Upper lobe of right lung (tissue), 1 donor: ENCODE data around the gene ANKS3. TPM values are rescaled to one million over a fixed set of nuclear protein-coding genes. Genes with fewer than 3 reads are reported as not detected.

Experiments
- ATAC-seq: fragments of 200-7000 bp; cut with Tn5 transposase; one replicate; pipeline ENCODE4 v1.9.1; 2020; ENCODE audit warnings: mild to moderate bottlenecking, moderate library complexity
- DNase-seq: peaks from one replicate; pipeline ENCODE4 v3.0.0-alpha.2; 2020
- H3K27ac ChIP-seq: fragments of 200-600 bp; one replicate; pipeline ENCODE4 v1.8.0; 2022
- H3K27me3 ChIP-seq: fragments of 200-600 bp; one replicate; pipeline ENCODE4 v1.8.0; 2022; ENCODE audit warnings: mild to moderate bottlenecking
- H3K36me3 ChIP-seq: fragments of 200-600 bp; one replicate; pipeline ENCODE4 v1.8.0; 2022
- H3K4me1 ChIP-seq: fragments of 200-600 bp; one replicate; pipeline ENCODE4 v1.8.0; 2022
- H3K4me3 ChIP-seq: fragments of 200-600 bp; one replicate; pipeline ENCODE4 v1.8.0; 2022; ENCODE audit warnings: mild to moderate bottlenecking
- H3K9me3 ChIP-seq: fragments of 200-600 bp; one replicate; pipeline ENCODE4 v1.8.0; 2022
- intact Hi-C: fragments of 100-400 bp; cut with DNase I; formaldehyde crosslinking; loops from one replicate; pipeline ENCODE4 v1.11.0; 2022
- total RNA-seq: library from RNA; stranded (reverse); fragmentation: NEBNext Ultra II Directional; extraction: Animal tissue kit (Norgen Biotek cat#: 25700); gene quantifications from one replicate; pipeline ENCODE4 v1.2.1, GENCODE V29; 2021
- TF ChIP-seq, protein P1 (sequence below): fragments of 200-600 bp; IDR thresholded peaks from one replicate; pipeline ENCODE4 v1.8.0; 2022; ENCODE audit warnings: antibody characterized with exemption
- donor health status: DM: no; HTN: yes; CAD: no; lungs with severe emphysema.

ANKS3 gene
- total RNA-seq, 1 donor from 2014 or later: 20.6 TPM

DNA sequence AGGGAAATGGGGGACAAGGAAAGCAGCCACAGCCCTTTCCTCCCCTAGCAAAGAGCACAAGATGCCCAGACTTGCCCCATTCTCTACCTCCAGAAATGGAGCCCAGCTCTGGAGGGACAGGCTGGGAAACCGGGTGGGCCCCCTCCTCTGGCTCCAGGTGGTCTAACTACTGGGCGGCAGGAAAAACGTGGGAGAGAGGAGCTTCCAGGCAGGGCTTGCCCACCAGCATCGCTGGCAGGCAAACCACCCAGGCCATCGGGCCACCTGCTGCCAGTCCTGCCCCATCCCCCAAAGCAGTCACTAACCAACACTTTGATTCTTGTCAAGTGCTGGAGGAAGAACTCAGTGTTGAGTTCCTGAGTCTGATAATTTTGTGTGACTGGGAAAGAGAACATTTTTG is 15.6 kb downstream of the ANKS3 start:
- intact Hi-C loops: no loop called here
- Histone ChIP-seq H3K9me3 (no peaks in the 10 kb centered on the region), H3K4me1 (no peaks in the 10 kb centered on the region), H3K36me3 (peaks cover 23% of the 10 kb centered on the region), H3K27ac (no peak overlapping the region), H3K4me3 (no peak overlapping the region), H3K27me3 (no peaks in the 10 kb centered on the region)
- ATAC-seq (no peak), DNase-seq (no peak)
- TF ChIP-seq, protein P1, sequence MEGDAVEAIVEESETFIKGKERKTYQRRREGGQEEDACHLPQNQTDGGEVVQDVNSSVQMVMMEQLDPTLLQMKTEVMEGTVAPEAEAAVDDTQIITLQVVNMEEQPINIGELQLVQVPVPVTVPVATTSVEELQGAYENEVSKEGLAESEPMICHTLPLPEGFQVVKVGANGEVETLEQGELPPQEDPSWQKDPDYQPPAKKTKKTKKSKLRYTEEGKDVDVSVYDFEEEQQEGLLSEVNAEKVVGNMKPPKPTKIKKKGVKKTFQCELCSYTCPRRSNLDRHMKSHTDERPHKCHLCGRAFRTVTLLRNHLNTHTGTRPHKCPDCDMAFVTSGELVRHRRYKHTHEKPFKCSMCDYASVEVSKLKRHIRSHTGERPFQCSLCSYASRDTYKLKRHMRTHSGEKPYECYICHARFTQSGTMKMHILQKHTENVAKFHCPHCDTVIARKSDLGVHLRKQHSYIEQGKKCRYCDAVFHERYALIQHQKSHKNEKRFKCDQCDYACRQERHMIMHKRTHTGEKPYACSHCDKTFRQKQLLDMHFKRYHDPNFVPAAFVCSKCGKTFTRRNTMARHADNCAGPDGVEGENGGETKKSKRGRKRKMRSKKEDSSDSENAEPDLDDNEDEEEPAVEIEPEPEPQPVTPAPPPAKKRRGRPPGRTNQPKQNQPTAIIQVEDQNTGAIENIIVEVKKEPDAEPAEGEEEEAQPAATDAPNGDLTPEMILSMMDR: no peak

DNA sequence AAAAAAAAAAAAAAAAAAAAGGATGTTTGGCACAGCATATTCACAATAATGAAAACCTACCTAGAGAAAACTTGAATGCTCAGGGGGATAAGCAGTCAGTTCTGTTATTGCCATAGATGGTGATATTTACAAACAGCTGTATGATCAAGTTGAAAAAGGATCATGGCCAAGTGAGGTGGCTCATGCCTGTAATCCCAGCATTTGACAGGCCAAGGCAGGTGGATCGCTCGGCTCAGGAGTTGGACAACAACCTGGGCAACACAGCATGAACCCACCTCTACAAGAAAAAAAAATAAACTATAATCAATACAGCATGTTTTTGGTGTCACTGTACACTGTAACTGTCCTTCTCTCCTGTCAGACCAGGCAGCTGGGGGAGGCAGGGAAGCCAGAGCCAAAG is 19.1 kb downstream of the ANKS3 start:
- TF ChIP-seq, protein P1: no peak
- H3K4me1 ChIP-seq: no peaks in the 10 kb centered on the region
- DNase-seq (no peak), ATAC-seq (no peak)
- H3K27me3 ChIP-seq: no peaks in the 10 kb centered on the region
- intact Hi-C loops: no loop called here
- no peak overlapping the region for H3K4me3 ChIP-seq
- peaks cover 50% of the 10 kb centered on the region for H3K36me3 ChIP-seq
- no peak overlapping the region for H3K27ac ChIP-seq
- no peaks in the 10 kb centered on the region for H3K9me3 ChIP-seq

DNA sequence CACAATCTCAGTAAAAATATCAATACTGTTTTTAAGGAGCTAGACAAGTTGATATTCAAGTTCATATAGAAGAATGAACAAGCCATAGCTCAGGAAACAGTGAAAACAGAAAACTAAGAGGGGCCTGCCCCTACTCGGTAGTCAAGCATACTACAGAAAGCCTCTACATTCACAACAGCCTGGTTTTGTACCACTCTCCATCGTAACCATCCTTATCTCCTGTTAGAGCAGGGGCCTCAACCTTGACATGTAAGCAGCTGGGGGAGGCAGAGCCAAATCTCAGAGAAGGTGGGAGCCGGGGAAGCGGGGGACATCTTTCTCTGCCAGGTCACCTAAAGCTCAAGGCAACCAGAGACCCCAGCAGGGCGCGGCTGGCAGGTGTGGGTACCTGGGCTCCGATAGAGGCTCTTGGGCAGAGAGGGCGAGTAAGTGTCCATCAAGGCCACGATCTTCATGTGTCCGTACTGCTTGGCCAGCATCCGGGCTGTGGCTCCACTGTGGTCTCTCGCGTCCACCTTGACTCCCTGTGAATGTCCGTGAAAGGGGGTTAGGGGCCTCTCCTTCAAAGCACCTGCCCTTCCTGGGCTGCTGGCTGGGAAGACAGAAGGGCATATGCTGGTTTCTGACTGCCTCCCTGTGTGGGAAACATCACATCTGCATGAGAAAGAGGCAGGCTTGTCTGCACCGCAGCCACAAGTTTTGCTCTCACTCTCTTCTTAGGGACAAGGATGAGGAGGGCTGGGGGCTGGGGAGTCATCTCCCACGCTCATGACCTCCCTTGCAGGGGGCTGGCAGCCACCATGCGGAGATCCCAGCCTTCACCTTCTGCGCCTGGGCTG is 20.2 kb downstream of the ANKS3 start:
- no peak overlapping the region for H3K27ac ChIP-seq
- H3K27me3 ChIP-seq: no peaks in the 10 kb centered on the region
- intact Hi-C loops: no loop called here
- DNase-seq (no peak), ATAC-seq (peak; percentile 25)
- no peaks in the 10 kb centered on the region for H3K4me1 ChIP-seq
- H3K4me3 ChIP-seq: no peak overlapping the region
- no peaks in the 10 kb centered on the region for H3K9me3 ChIP-seq
- TF ChIP-seq, protein P1: no peak
- H3K36me3 ChIP-seq: peaks cover 57% of the 10 kb centered on the region

DNA sequence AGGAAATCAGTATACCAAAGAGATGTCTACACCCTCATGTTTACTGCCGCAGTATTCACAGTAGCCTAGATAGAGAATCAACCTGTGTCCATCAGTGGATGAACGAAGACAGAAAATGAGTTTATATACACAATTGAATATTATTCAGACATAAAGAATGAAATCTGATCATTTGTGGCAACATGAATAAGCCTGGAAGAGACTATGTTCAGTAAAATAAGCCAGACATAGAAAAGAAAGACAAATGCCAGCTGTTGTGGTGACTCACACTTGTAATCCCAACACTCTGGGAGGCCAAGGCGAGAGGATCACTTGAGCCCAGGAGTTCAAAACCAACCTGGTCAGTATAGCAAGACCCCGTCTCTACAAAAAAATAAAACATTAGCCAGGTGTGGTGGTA is 24.6 kb downstream of the ANKS3 start:
- intact Hi-C loops: no loop called here

DNA sequence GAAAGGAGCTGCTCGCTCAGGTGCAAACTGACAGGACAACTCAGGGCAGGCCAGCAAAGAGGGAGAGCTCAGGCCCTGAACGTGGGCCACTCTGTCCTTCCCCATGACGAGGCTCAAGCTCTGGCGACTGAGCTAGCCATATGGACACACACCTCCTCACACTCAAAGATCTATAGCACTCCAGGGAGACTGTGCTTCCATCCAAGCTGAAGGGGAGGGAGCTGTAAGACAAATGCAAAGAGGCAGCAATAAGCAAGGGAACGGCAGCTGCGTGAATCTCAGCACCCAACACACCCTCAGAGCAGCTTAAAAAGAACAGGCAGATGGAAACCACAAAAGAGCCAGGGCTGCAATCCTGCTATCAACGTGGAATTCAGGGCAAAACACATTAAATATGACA is 27.2 kb downstream of the ANKS3 start:
- intact Hi-C loops: no loop called here
- Histone ChIP-seq H3K4me1 (no peaks in the 10 kb centered on the region), H3K4me3 (no peak overlapping the region), H3K27ac (no peak overlapping the region), H3K27me3 (no peaks in the 10 kb centered on the region), H3K9me3 (no peaks in the 10 kb centered on the region), H3K36me3 (peaks cover 52% of the 10 kb centered on the region)
- DNase-seq (no peak), ATAC-seq (no peak)
- TF ChIP-seq, protein P1: no peak

More for the DNA sequence above, 24.6 kb downstream of the ANKS3 start:
- Histone ChIP-seq H3K36me3 (peaks cover 66% of the 10 kb centered on the region), H3K4me1 (no peaks in the 10 kb centered on the region), H3K4me3 (no peak overlapping the region), H3K27ac (no peak overlapping the region), H3K27me3 (no peaks in the 10 kb centered on the region), H3K9me3 (no peaks in the 10 kb centered on the region)
- ATAC-seq: no peak
- no peak for DNase-seq
- TF ChIP-seq, protein P1: no peak
